ENCODE results near the gene BTN3A1.

DNA sequence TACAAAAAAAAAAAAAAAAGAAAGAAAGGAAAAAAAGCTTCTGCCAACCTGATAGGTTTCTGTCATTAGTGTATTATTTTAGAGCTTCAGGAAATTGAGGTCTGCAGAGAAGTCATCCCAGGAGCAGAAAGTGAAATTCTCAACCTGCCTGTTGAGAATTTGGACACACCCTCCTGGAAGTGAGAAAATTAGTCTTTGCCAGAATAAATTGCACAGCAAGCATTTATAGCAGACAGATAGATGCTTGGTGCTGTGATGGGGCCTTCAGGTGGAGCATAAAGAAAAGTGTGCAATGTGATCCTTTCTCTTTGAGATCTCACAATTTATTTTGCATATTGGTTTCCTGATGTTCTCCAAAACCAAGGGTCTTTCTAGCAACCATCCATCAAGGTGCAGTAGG, 14.5 kb upstream of the BTN3A1 start:
- TF ChIP-seq, protein P1, sequence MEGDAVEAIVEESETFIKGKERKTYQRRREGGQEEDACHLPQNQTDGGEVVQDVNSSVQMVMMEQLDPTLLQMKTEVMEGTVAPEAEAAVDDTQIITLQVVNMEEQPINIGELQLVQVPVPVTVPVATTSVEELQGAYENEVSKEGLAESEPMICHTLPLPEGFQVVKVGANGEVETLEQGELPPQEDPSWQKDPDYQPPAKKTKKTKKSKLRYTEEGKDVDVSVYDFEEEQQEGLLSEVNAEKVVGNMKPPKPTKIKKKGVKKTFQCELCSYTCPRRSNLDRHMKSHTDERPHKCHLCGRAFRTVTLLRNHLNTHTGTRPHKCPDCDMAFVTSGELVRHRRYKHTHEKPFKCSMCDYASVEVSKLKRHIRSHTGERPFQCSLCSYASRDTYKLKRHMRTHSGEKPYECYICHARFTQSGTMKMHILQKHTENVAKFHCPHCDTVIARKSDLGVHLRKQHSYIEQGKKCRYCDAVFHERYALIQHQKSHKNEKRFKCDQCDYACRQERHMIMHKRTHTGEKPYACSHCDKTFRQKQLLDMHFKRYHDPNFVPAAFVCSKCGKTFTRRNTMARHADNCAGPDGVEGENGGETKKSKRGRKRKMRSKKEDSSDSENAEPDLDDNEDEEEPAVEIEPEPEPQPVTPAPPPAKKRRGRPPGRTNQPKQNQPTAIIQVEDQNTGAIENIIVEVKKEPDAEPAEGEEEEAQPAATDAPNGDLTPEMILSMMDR (IDR thresholded peaks at IDR 0.05; ENCODE audit: low read depth, low read length), result no peak
- no peak for TF ChIP-seq EZH2phosphoT487 (IDR thresholded peaks at IDR 0.05; ENCODE audit: low read depth)
